Measurements from ENCODE around the gene MMEL1. TPM values are rescaled to one million over a fixed set of nuclear protein-coding genes. Genes with fewer than 3 reads are reported as not detected.

The MMEL1 gene
- total and polyA plus RNA-seq, 11 donors = 0.30 to 2.6 (median 0.97) TPM; not detected in 5

- Histone ChIP-seq H3K9me3 (no peaks in the 10 kb centered on the region), H3K27me3 (peaks cover 26 to 69% (median 41%) of the 10 kb centered on the region in 9 donors), H3K27ac (no peak overlapping the region), H3K4me1 (peaks cover 0 to 15% (median 0%) of the 10 kb centered on the region in 12 donors), H3K4me3 (no peak overlapping the region), H3K36me3 (no peaks in the 10 kb centered on the region)
- intact Hi-C loops (cut with DNase I) = no loop called here
- peak in 1 of 5 donors; percentile 26 for DNase-seq
- WGBS, 4 donors = 84 to 89% (median 86%) methylated on average over 10 of the region's 10 CpGs
- TF ChIP-seq POLR2A (IDR thresholded peaks at IDR 0.05) (no peak), CTCF (IDR thresholded peaks at IDR 0.05) (no peak)
- ATAC-seq = no peak
Observed at GRCh38 chr1:2625311-2625710, 7.5 kb downstream of the MMEL1 start.

DNA sequence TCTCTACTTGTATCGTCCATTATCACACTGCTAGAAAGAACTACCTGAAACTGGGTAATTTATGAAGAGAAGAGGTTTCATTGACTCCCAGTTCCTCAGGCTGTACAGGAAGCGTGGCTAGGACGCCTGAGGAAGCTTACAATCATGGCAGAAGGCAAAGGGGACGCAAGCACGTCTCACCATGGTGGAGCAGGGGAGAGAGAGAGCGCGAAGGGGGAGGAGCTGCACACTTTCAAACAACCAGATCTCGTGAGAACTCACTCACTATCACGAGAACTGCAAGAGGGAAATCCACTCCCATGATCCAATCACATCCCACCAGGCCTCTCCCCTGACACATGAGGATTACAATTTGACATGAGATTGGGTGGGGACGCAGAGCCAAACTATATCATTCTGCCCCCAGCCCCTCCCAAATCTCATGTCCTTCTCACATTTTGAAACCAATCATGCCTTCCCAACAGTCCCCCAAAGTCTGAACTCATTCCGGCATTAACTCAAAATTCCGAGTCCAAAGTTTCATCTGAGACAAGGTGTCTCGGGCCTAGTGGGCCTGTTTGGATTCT is 8.0 kb downstream of the MMEL1 start:
- Histone ChIP-seq H3K9me3 (no peaks in the 10 kb centered on the region), H3K27ac (no peak overlapping the region), H3K27me3 (peaks cover 23 to 69% (median 39%) of the 10 kb centered on the region in 9 donors), H3K36me3 (no peaks in the 10 kb centered on the region), H3K4me1 (peaks cover 0 to 15% (median 0%) of the 10 kb centered on the region in 12 donors), H3K4me3 (no peak overlapping the region)
- ATAC-seq (no peak), DNase-seq (peak in 1 of 5 donors; percentile 26)
- intact Hi-C loops (cut with DNase I) = no loop called here
- TF ChIP-seq POLR2A (IDR thresholded peaks at IDR 0.05) (no peak), CTCF (IDR thresholded peaks at IDR 0.05) (no peak)
- WGBS, 4 donors = 83 to 89% (median 84%) methylated on average over 13 of the region's 13 CpGs

GRCh38 chr1:2623571-2624337 is 9.1 kb downstream of the MMEL1 start:
- H3K27me3 ChIP-seq = peaks cover 12 to 65% (median 29%) of the 10 kb centered on the region in 9 donors

More at GRCh38 chr1:2623571-2624337, 9.1 kb downstream of the MMEL1 start:
- WGBS, 4 donors = 80 to 81% (median 81%) methylated on average over 10 to 12 of the region's 12 CpGs
- Histone ChIP-seq H3K36me3 (no peaks in the 10 kb centered on the region), H3K4me1 (peaks cover 0 to 8% (median 0%) of the 10 kb centered on the region in 12 donors), H3K9me3 (no peaks in the 10 kb centered on the region), H3K4me3 (no peak overlapping the region), H3K27ac (no peak overlapping the region)
- ATAC-seq (peak in 1 of 4 donors; percentile 20), DNase-seq (peak in 1 of 5 donors; percentile 33)
- TF ChIP-seq POLR2A (IDR thresholded peaks at IDR 0.05) (no peak), CTCF (IDR thresholded peaks at IDR 0.05) (no peak)
- intact Hi-C loops (cut with DNase I) = no loop called here

All from heart left ventricle (tissue), 16 donors.